Neural progenitor cell (in vitro differentiated cells): ENCODE results near the gene ENOPH1. TPM values are rescaled to one million over a fixed set of nuclear protein-coding genes. Genes with fewer than 3 reads are reported as not detected.

Experiments used
- DNase-seq: peaks from one replicate; pipeline ENCODE4 v3.0.0-alpha.2; 2016; ENCODE audit warnings: low spot score
- H2AFZ ChIP-seq: fragments of 200-600 bp; sonication (generic); replicated peaks from 2 replicates; pipeline ENCODE4 v1.6.1; 2016; ENCODE audit warnings: antibody characterized with exemption
- H3F3A ChIP-seq: fragments of 200-600 bp; sonication (generic); 2 replicates; pipeline ENCODE4 v1.6.1; 2016; ENCODE audit warnings: antibody characterized with exemption, low read depth
- H3K27ac ChIP-seq: fragments of 200-600 bp; sonication (generic); 2 replicates; pipeline ENCODE4 v1.5.1; 2016; ENCODE audit warnings: mild to moderate bottlenecking
- H3K27me3 ChIP-seq: fragments of 200-600 bp; sonication (generic); 2 replicates; pipeline ENCODE4 v1.6.1; 2016; ENCODE audit warnings: mild to moderate bottlenecking, moderate library complexity
- H3K36me3 ChIP-seq: fragments of 200-600 bp; sonication (generic); 2 replicates; pipeline ENCODE4 v1.5.1; 2016
- H3K4me1 ChIP-seq: fragments of 200-600 bp; sonication (generic); 2 replicates; pipeline ENCODE4 v1.6.1; 2016; ENCODE audit warnings: mixed run types
- H3K4me2 ChIP-seq: fragments of 200-600 bp; sonication (generic); 2 replicates; pipeline ENCODE4 v1.6.1; 2016
- H3K4me3 ChIP-seq: fragments of 200-600 bp; sonication (generic); 2 replicates; pipeline ENCODE4 v1.5.1; 2016
- H3K79me2 ChIP-seq: fragments of 200-600 bp; sonication (generic); 2 replicates; pipeline ENCODE4 v1.6.1; 2016; ENCODE audit warnings: low read depth
- H3K9ac ChIP-seq: fragments of 200-600 bp; sonication (generic); 2 replicates; pipeline ENCODE4 v1.6.1; 2016
- H3K9me3 ChIP-seq: fragments of 200-600 bp; sonication (generic); 2 replicates; pipeline ENCODE4 v1.5.1; 2016; ENCODE audit warnings: low read depth
- H4K20me1 ChIP-seq: fragments of 200-600 bp; sonication (generic); 2 replicates; pipeline ENCODE4 v1.6.1; 2016; ENCODE audit warnings: low read depth
- H3K27ac Mint-ChIP-seq: 3 replicates; pipeline ENCODE4 v1.8.0; 2021; ENCODE audit warnings: mixed read lengths
- H3K27me3 Mint-ChIP-seq: 2 replicates; pipeline ENCODE4 v1.8.0; 2022; ENCODE audit warnings: low read depth, mild to moderate bottlenecking, inconsistent platforms, moderate library complexity, mixed read lengths; ENCODE audit not compliant: insufficient read depth
- H3K36me3 Mint-ChIP-seq: 3 replicates; pipeline ENCODE4 v1.8.0; 2021; ENCODE audit warnings: mixed read lengths
- H3K4me1 Mint-ChIP-seq: 3 replicates; pipeline ENCODE4 v1.8.0; 2021; ENCODE audit warnings: mixed read lengths
- H3K4me3 Mint-ChIP-seq: 3 replicates; pipeline ENCODE4 v1.8.0; 2021; ENCODE audit warnings: mild to moderate bottlenecking, moderate library complexity, mixed read lengths
- H3K9me3 Mint-ChIP-seq: 3 replicates; pipeline ENCODE4 v1.8.0; 2020; ENCODE audit warnings: mixed read lengths
- CTCF ChIP-seq: fragments of 200-600 bp; sonication (generic); IDR thresholded peaks from 2 replicates; pipeline ENCODE4 v1.5.1; 2017; ENCODE audit warnings: antibody characterized with exemption, mild to moderate bottlenecking
- EZH2 ChIP-seq: fragments of 200-600 bp; sonication (generic); IDR thresholded peaks from 2 replicates; pipeline ENCODE4 v1.6.1; 2017; ENCODE audit warnings: antibody characterized with exemption, mild to moderate bottlenecking, moderate library complexity
- EZH2phosphoT487 ChIP-seq: fragments of 200-600 bp; sonication (generic); IDR thresholded peaks from 2 replicates; pipeline ENCODE4 v1.6.1; 2017; ENCODE audit warnings: antibody characterized with exemption
- total RNA-seq: library from RNA; depleted of rRNA; stranded (reverse); fragments of >200 nt; gene quantifications from 2 replicates; pipeline ENCODE4 v1.2.3, GENCODE V29; 2015; ENCODE audit warnings: low replicate concordance

ENOPH1 gene
- total RNA-seq, 1 donor from 2014 or later, result 64.4 TPM

- H3K27ac ChIP-seq, result no peak overlapping the region
- no peak for TF ChIP-seq EZH2phosphoT487
- TF ChIP-seq EZH2, result no peak
- no peak for TF ChIP-seq CTCF
- no peak for DNase-seq
Observed at GRCh38 chr4:82489987-82490386, 59.6 kb downstream of the ENOPH1 start.

GRCh38 chr4:82491251-82491960, 61.0 kb downstream of the ENOPH1 start:
- DNase-seq, result no peak
- no peak overlapping the region for H3K4me2 ChIP-seq
- Mint-ChIP-seq H3K27ac (no peak overlapping the region), H3K4me1 (no peaks in the 10 kb centered on the region), H3K27me3 (peaks cover 3% of the 10 kb centered on the region), H3K36me3 (no peaks in the 10 kb centered on the region), H3K9me3 (peaks cover 2% of the 10 kb centered on the region), H3K4me3 (no peak overlapping the region)
- TF ChIP-seq EZH2phosphoT487, result no peak
- TF ChIP-seq EZH2, result no peak
- no peak for TF ChIP-seq CTCF
- no peaks in the 10 kb centered on the region for H3K9me3 ChIP-seq
- H3K4me3 ChIP-seq, result no peak overlapping the region
- peaks cover 4% of the 10 kb centered on the region for H3F3A ChIP-seq
- H4K20me1 ChIP-seq, result no peaks in the 10 kb centered on the region
- H3K27ac ChIP-seq, result no peak overlapping the region
- no peak overlapping the region for H3K9ac ChIP-seq
- H3K79me2 ChIP-seq, result no peaks in the 10 kb centered on the region
- H3K27me3 ChIP-seq, result no peaks in the 10 kb centered on the region
- no peak overlapping the region for H2AFZ ChIP-seq
- H3K36me3 ChIP-seq, result no peaks in the 10 kb centered on the region
- H3K4me1 ChIP-seq, result peaks cover 5% of the 10 kb centered on the region

More at GRCh38 chr4:82489987-82490386, 59.6 kb downstream of the ENOPH1 start:
- Mint-ChIP-seq H3K27ac (no peak overlapping the region), H3K27me3 (peaks cover 3% of the 10 kb centered on the region), H3K36me3 (no peaks in the 10 kb centered on the region), H3K4me3 (no peak overlapping the region), H3K4me1 (no peaks in the 10 kb centered on the region), H3K9me3 (peaks cover 2% of the 10 kb centered on the region)
- Histone ChIP-seq H3K9ac (no peak overlapping the region), H3K27me3 (no peaks in the 10 kb centered on the region), H2AFZ (no peak overlapping the region), H3K36me3 (no peaks in the 10 kb centered on the region), H3K4me2 (no peak overlapping the region), H3F3A (peaks cover 4% of the 10 kb centered on the region), H3K4me3 (no peak overlapping the region), H3K79me2 (no peaks in the 10 kb centered on the region), H3K9me3 (no peaks in the 10 kb centered on the region), H4K20me1 (no peaks in the 10 kb centered on the region), H3K4me1 (peaks cover 5% of the 10 kb centered on the region)

- no peaks in the 10 kb centered on the region for H3K36me3 ChIP-seq
- TF ChIP-seq EZH2phosphoT487 (no peak), CTCF (no peak), EZH2 (no peak)
- no peak for DNase-seq
- no peaks in the 10 kb centered on the region for H3K4me1 ChIP-seq
- no peak overlapping the region for H3K4me2 ChIP-seq
- no peak overlapping the region for H2AFZ ChIP-seq
- H4K20me1 ChIP-seq, result no peaks in the 10 kb centered on the region
- no peaks in the 10 kb centered on the region for H3F3A ChIP-seq
- Mint-ChIP-seq H3K27ac (no peak overlapping the region), H3K4me1 (no peaks in the 10 kb centered on the region), H3K9me3 (peaks cover 2% of the 10 kb centered on the region), H3K36me3 (no peaks in the 10 kb centered on the region), H3K27me3 (peaks cover 3% of the 10 kb centered on the region), H3K4me3 (no peak overlapping the region)
- no peak overlapping the region for H3K4me3 ChIP-seq
- H3K27me3 ChIP-seq, result no peaks in the 10 kb centered on the region
- H3K27ac ChIP-seq, result no peak overlapping the region
- H3K79me2 ChIP-seq, result no peaks in the 10 kb centered on the region
- no peak overlapping the region for H3K9ac ChIP-seq
- no peaks in the 10 kb centered on the region for H3K9me3 ChIP-seq
Observed at GRCh38 chr4:82493721-82494425, 63.5 kb downstream of the ENOPH1 start.
